Esophagus muscularis mucosa (tissue), 3 donors: ENCODE measurements around the gene BMPR1B.

ENCODE experiments used
- CTCF ChIP-seq, 3 experiments: fragments of 200-600 bp in 2 of 3; fragments of 450-650 bp in 1 of 3; sonication (generic) in 2 of 3; IDR thresholded peaks; one replicate each; pipeline ENCODE4 v1.5.1; 2017 to 2019; ENCODE audit warnings: antibody characterized with exemption in 3 of 3, mild to moderate bottlenecking in 2 of 3, moderate library complexity in 1 of 3
- POLR2A ChIP-seq: fragments of 450-650 bp; IDR thresholded peaks from one replicate; pipeline ENCODE4 v1.6.1; 2017; ENCODE audit warnings: antibody characterized with exemption, moderate library complexity, mild to moderate bottlenecking, low read depth

- no peak for TF ChIP-seq CTCF (IDR thresholded peaks at IDR 0.05)
- no peak for TF ChIP-seq POLR2A
Observed at GRCh38 chr4:94887027-94887426, 129.3 kb downstream of the BMPR1B start.
